HCT116 (cell line): ENCODE measurements around the gene EFCAB7. TPM values are rescaled to one million over a fixed set of nuclear protein-coding genes. Genes with fewer than 3 reads are reported as not detected.

Experiments
- ATAC-seq: fragments of 200-7000 bp; cut with Tn5 transposase; 2 replicates; pipeline ENCODE4 v1.9.1; 2020; ENCODE audit warnings: mild to moderate bottlenecking, moderate library complexity
- BruUV-seq: library from RNA; stranded (reverse); fragments of 400-500 nt; replicated peaks from 2 replicates; lab custom pipeline; 2021; lab: Mats Ljungman, UMichigan
- CTCF ChIA-PET: fragments of 300-600 bp; sonication (Branson Sonifier 250); formaldehyde crosslinking; loops from one replicate; lab custom pipeline; 2021; ENCODE audit warnings: antibody characterized with exemption; lab: Charles Lee
- POLR2A ChIA-PET: fragments of 300-600, 350-600 bp; sonication (Branson Sonifier 250); formaldehyde crosslinking; loops from one replicate; lab custom pipeline; 2021; ENCODE audit warnings: antibody characterized with exemption; lab: Charles Lee
- RAD21 ChIA-PET, 2 experiments: fragments of 300-600 bp; sonication (Branson Sonifier 250); formaldehyde crosslinking; loops; one replicate each; lab custom pipeline; 2023; ENCODE audit warnings: low total read pairs in 2 of 2; ENCODE audit not compliant: uncharacterized antibody in 2 of 2, unreplicated experiment in 2 of 2, low non-redundant PET in 1 of 2; lab: Charles Lee
- DNase-seq: peaks from one replicate; pipeline ENCODE4 v3.0.0-alpha.2; 2010; ENCODE audit warnings: low read depth, low spot score
- H2AFZ ChIP-seq: fragments of 200-600 bp; shearing (Covaris generic), sonication (generic); 2 replicates; pipeline ENCODE4 v1.6.1; 2017; ENCODE audit warnings: low read depth, mixed run types, mixed read lengths, antibody characterized with exemption, low read length; ENCODE audit not compliant: poor library complexity, severe bottlenecking
- H3K27ac ChIP-seq: 2 replicates; pipeline ENCODE4 v1.5.1; 2012; ENCODE audit warnings: low read depth, low read length
- H3K27me3 ChIP-seq: fragments of 200-600 bp; sonication (generic); 2 replicates; pipeline ENCODE4 v1.6.1; 2016; ENCODE audit warnings: mixed run types, low read length, mixed read lengths; ENCODE audit not compliant: insufficient read depth
- H3K36me3 ChIP-seq, 2 experiments: fragments of 200-500 bp in 1 of 2; fragments of 200-600 bp in 1 of 2; sonication (Bioruptor generic) in 1 of 2; sonication (generic) in 1 of 2; 2 replicates each; pipeline versions ENCODE4 v1.5.1 to v1.6.1; 2014 to 2016; ENCODE audit warnings: low read length in 2 of 2, inconsistent platforms in 1 of 2, mixed read lengths in 1 of 2, mixed run types in 1 of 2; ENCODE audit not compliant: insufficient read depth in 2 of 2, control insufficient read depth in 1 of 2
- H3K4me1 ChIP-seq, 2 experiments: fragments of 200-600 bp in 1 of 2; sonication (generic) in 1 of 2; 2 replicates each; pipeline versions ENCODE4 v1.5.1 to v1.6.1; 2012 to 2017; ENCODE audit warnings: low read length in 2 of 2, inconsistent platforms in 1 of 2, mild to moderate bottlenecking in 1 of 2, mixed read lengths in 1 of 2, mixed run types in 1 of 2, moderate library complexity in 1 of 2; ENCODE audit not compliant: insufficient read depth in 2 of 2, control insufficient read depth in 1 of 2
- H3K4me2 ChIP-seq: fragments of 200-600 bp; sonication (generic); 2 replicates; pipeline ENCODE4 v1.6.1; 2017; ENCODE audit warnings: mixed run types, low read length, mixed read lengths
- H3K4me3 ChIP-seq, 2 experiments: fragments of 200-600 bp in 1 of 2; sonication (generic) in 1 of 2; replicated peaks in 1 of 2; 2 replicates each; pipeline ENCODE4 v1.5.1; 2011 to 2016; ENCODE audit warnings: low read length in 2 of 2, control low read depth in 1 of 2, low read depth in 1 of 2, mild to moderate bottlenecking in 1 of 2, mixed read lengths in 1 of 2, mixed run types in 1 of 2
- H3K79me2 ChIP-seq: fragments of 200-600 bp; sonication (generic); 2 replicates; pipeline ENCODE4 v1.6.1; 2017; ENCODE audit warnings: mild to moderate bottlenecking, mixed run types, low read length, moderate library complexity, mixed read lengths; ENCODE audit not compliant: insufficient read depth
- H3K9ac ChIP-seq: fragments of 200-600 bp; sonication (generic); 2 replicates; pipeline ENCODE4 v1.6.1; 2016; ENCODE audit warnings: low read length, mixed read lengths
- H3K9me2 ChIP-seq: fragments of 200-600 bp; sonication (generic), shearing (Covaris generic); 2 replicates; pipeline ENCODE4 v1.6.1; 2017; ENCODE audit warnings: mixed run types, mild to moderate bottlenecking, moderate library complexity; ENCODE audit not compliant: insufficient read depth
- H3K9me3 ChIP-seq, 2 experiments: fragments of 200-500 bp in 1 of 2; fragments of 200-600 bp in 1 of 2; sonication (Bioruptor generic) in 1 of 2; sonication (generic) in 1 of 2; 2 replicates each; pipeline ENCODE4 v1.6.1; 2014 to 2017; ENCODE audit warnings: low read length in 2 of 2, mixed read lengths in 2 of 2, inconsistent platforms in 1 of 2, low read depth in 1 of 2, mild to moderate bottlenecking in 1 of 2, mixed run types in 1 of 2, moderate library complexity in 1 of 2; ENCODE audit not compliant: control insufficient read depth in 1 of 2, insufficient read depth in 1 of 2
- H4K20me1 ChIP-seq: fragments of 200-600 bp; sonication (generic), shearing (Covaris generic); 2 replicates; pipeline ENCODE4 v1.6.1; 2017; ENCODE audit warnings: mixed run types, mild to moderate bottlenecking, moderate library complexity; ENCODE audit not compliant: insufficient read depth
- CEBPB ChIP-seq: IDR thresholded peaks from 2 replicates; pipeline ENCODE4 v1.6.1; 2012; ENCODE audit warnings: low read depth
- EGR1 ChIP-seq: IDR thresholded peaks from 2 replicates; pipeline ENCODE4 v1.6.1; 2012; ENCODE audit warnings: low read depth
- ELF1 ChIP-seq: IDR thresholded peaks from 2 replicates; pipeline ENCODE4 v1.6.1; 2012; ENCODE audit warnings: low read depth, borderline replicate concordance
- POLR2A ChIP-seq: IDR thresholded peaks from 2 replicates; pipeline ENCODE4 v1.7.0; 2011; ENCODE audit warnings: borderline replicate concordance; ENCODE audit not compliant: insufficient read depth, insufficient read length; ENCODE audit errors: extremely low read depth
- POLR2AphosphoS5 ChIP-seq: IDR thresholded peaks from 2 replicates; pipeline ENCODE4 v1.6.1; 2011; ENCODE audit warnings: mild to moderate bottlenecking, low read depth, low read length, moderate library complexity
- RAD21 ChIP-seq: IDR thresholded peaks from 2 replicates; pipeline ENCODE4 v1.6.1; 2012; ENCODE audit warnings: low read depth, mild to moderate bottlenecking
- SIN3A ChIP-seq: IDR thresholded peaks from 2 replicates; pipeline ENCODE4 v1.6.1; 2012; ENCODE audit warnings: low read depth
- SP1 ChIP-seq: IDR thresholded peaks from 2 replicates; pipeline ENCODE4 v1.6.1; 2012; ENCODE audit warnings: low read depth
- TCF7L2 ChIP-seq: IDR thresholded peaks from 2 replicates; pipeline ENCODE4 v1.7.0; 2011; ENCODE audit warnings: borderline replicate concordance, inconsistent platforms; ENCODE audit not compliant: insufficient read depth, insufficient read length; ENCODE audit errors: extremely low read depth
- YY1 ChIP-seq: IDR thresholded peaks from 2 replicates; pipeline ENCODE4 v1.6.1; 2011; ENCODE audit warnings: low read length, low read depth, moderate library complexity, mild to moderate bottlenecking; ENCODE audit not compliant: insufficient replicate concordance; ENCODE audit errors: extremely low read depth
- ZNF274 ChIP-seq: fragments of 200-500 bp; sonication (Bioruptor generic); IDR thresholded peaks from 2 replicates; pipeline ENCODE4 v1.6.1; 2014; ENCODE audit warnings: mild to moderate bottlenecking, low read depth, low read length, inconsistent platforms
- intact Hi-C: fragments of 100-400 bp; cut with micrococcal nuclease; formaldehyde crosslinking; loops from 2 replicates; pipeline ENCODE4 v1.10.0; 2022
- total RNA-seq: library from RNA; stranded (reverse); gene quantifications from one replicate; pipeline ENCODE4 v1.2.1, GENCODE V29; 2021; ENCODE audit not compliant: unreplicated experiment

Gene EFCAB7
- total RNA-seq, 1 experiment from 2014 or later, result 6.0 TPM

- peak; percentile 63 for ATAC-seq
- no peaks in the 10 kb centered on the region for H4K20me1 ChIP-seq
- TF ChIP-seq EGR1, result 0 out of 2 replicates have a peak, but pooled peaks have one; percentile 51
- TF ChIP-seq CEBPB, result peak; percentile 82
- TF ChIP-seq POLR2AphosphoS5, result peak; percentile 37
- peak; percentile 36 for TF ChIP-seq SIN3A
- no peak for TF ChIP-seq POLR2A
- TF ChIP-seq ZNF274, result no peak
- TF ChIP-seq ELF1, result no peak
- no peak for TF ChIP-seq RAD21
- peak; percentile 5 for TF ChIP-seq TCF7L2
- TF ChIP-seq YY1, result peak; percentile 22
- peak; percentile 35 for TF ChIP-seq SP1
- H3K9ac ChIP-seq, result peak overlapping the region; percentile 80
- DNase-seq, result peak; percentile 67
- H3K4me3 ChIP-seq, result peak overlapping the region; percentile 77 to 82
- peaks cover 15% of the 10 kb centered on the region for H3K79me2 ChIP-seq
- BruUV-seq, result no TSS peak
- ChIA-PET POLR2A (no interaction called here), RAD21 (no interaction called here), CTCF (no interaction called here)
- H3K4me1 ChIP-seq, result peaks cover 10 to 16% of the 10 kb centered on the region in 2 experiments; a peak in 3 of 4 replicates
- H2AFZ ChIP-seq, result no peak overlapping the region
- H3K9me3 ChIP-seq, result no peaks in the 10 kb centered on the region
- no peaks in the 10 kb centered on the region for H3K27me3 ChIP-seq
- H3K36me3 ChIP-seq, result peaks cover 0 to 4% of the 10 kb centered on the region in 2 experiments; a peak in 1 of 4 replicates
- peak overlapping the region; percentile 86 for H3K4me2 ChIP-seq
- no peaks in the 10 kb centered on the region for H3K9me2 ChIP-seq
- H3K27ac ChIP-seq, result peak overlapping the region; percentile 89
- intact Hi-C loops, result no loop called here
These were observed 70.7 kb downstream of the EFCAB7 start for GRCh38 chr1:63593886-63594605.
